Heart left ventricle (tissue), 16 donors: ENCODE measurements around the gene RWDD3. TPM values are rescaled to one million over a fixed set of nuclear protein-coding genes. Genes with fewer than 3 reads are reported as not detected.

Source experiments
- ATAC-seq, 4 donors: fragments of 200-7000 bp; cut with Tn5 transposase; one replicate each; pipeline ENCODE4 v1.9.1; 2020 to 2022; ENCODE audit warnings: moderate library complexity in 4 of 4, mild to moderate bottlenecking in 3 of 4, moderate number of reproducible peaks in 1 of 4
- DNase-seq, 5 donors: peaks; one replicate each; pipeline ENCODE4 v3.0.0-alpha.2; 2020
- H3K27ac ChIP-seq, 12 donors: fragments of 200-600 bp; sonication (generic) in 4 of 12; one replicate each; pipeline versions ENCODE4 v1.5.0 to v1.8.0; 2016 to 2022; ENCODE audit warnings: mild to moderate bottlenecking in 2 of 12
- H3K27me3 ChIP-seq, 9 donors: fragments of 200-600 bp; sonication (generic) in 2 of 9; one replicate each; pipeline versions ENCODE4 v1.5.1 to v1.8.0; 2016 to 2022; ENCODE audit warnings: mild to moderate bottlenecking in 3 of 9
- H3K36me3 ChIP-seq, 9 donors: fragments of 200-600 bp; sonication (generic) in 2 of 9; one replicate each; pipeline versions ENCODE4 v1.5.0 to v1.8.0; 2018 to 2022; ENCODE audit warnings: mild to moderate bottlenecking in 2 of 9
- H3K4me1 ChIP-seq, 12 donors: fragments of 200-600 bp; sonication (generic) in 4 of 12; one replicate each; pipeline versions ENCODE4 v1.5.0 to v1.8.0; 2016 to 2022; ENCODE audit warnings: mild to moderate bottlenecking in 3 of 12
- H3K4me3 ChIP-seq, 12 donors: fragments of 200-600 bp; sonication (generic) in 4 of 12; one replicate each; pipeline versions ENCODE4 v1.5.0 to v1.8.0; 2017 to 2022; ENCODE audit warnings: mild to moderate bottlenecking in 9 of 12, moderate library complexity in 4 of 12
- H3K9me3 ChIP-seq, 12 donors: fragments of 200-600 bp; sonication (generic) in 4 of 12; one replicate each; pipeline versions ENCODE4 v1.5.0 to v1.8.0; 2016 to 2022; ENCODE audit warnings: mild to moderate bottlenecking in 1 of 12
- CTCF ChIP-seq, 12 donors: fragments of 200-600 bp; sonication (generic) in 4 of 12; IDR thresholded peaks; one replicate each; pipeline versions ENCODE4 v1.5.0 to v1.8.0; 2018 to 2022; ENCODE audit warnings: antibody characterized with exemption in 12 of 12, mild to moderate bottlenecking in 5 of 12
- POLR2A ChIP-seq, 2 donors: fragments of 450-650 bp; IDR thresholded peaks; one replicate each; pipeline ENCODE4 v1.6.1; 2017; ENCODE audit warnings: antibody characterized with exemption in 2 of 2, mild to moderate bottlenecking in 2 of 2, moderate library complexity in 2 of 2
- WGBS, 4 donors: extraction: QIAGEN DNeasy Blood & Tissue Kit in 2 of 4; methylation state at CpG; one replicate each; pipeline versions ENCODE4 v1.1.5 to v1.1.7; 2013 to 2018; 5-methylcytosine and 5-hydroxymethylcytosine counted together
- intact Hi-C, 10 donors: fragments of 100-400 bp; cut with DNase I; formaldehyde crosslinking; loops; one replicate each; pipeline versions ENCODE4 v1.11.1 to v1.14.2; 2022
- polyA plus RNA-seq, 2 donors: library from polyadenylated mRNA; stranded (reverse); fragments of 200-250 nt; gene quantifications; one replicate each; pipeline ENCODE4 v1.2.3, GENCODE V29; 2013
- total RNA-seq, 9 donors: library from RNA; depleted of rRNA in 2 of 9; stranded (reverse); fragments of >200 nt in 2 of 9; fragmentation: NEBNext Ultra II Directional in 3 of 9; extraction: Animal tissue kit (Norgen Biotek cat#: 25700) in 3 of 9; gene quantifications; one replicate each; pipeline versions ENCODE4 v1.1.0 to v1.2.4, GENCODE V29; 2016 to 2023
- donor health status: ischemic (EF 13 %, LVEDD 7.1; RV severe dilation, severe dysfunction).
- donor health status: healthy with polysubstance abuse.
- donor health status: DM: no; HTN: yes; CAD: no.
- donor health status: DM: no; HTN: no; CAD: no.
- donor health status: ischemic (EF 25% LVEDD 6.9; RV normal size, moderate dysfunction).
- donor health status: ischemic (EF 25% LVEDD 5.7; RV mildly dilated, moderate dysfunction).
- donor health status: healthy.
- donor health status: DM: yes; HTN: yes; CAD: no.
- donor health status: ischemic (EF 35%, LVEDD 5.7; RV mildly dilated, moderate dysfunction).
- donor health status: nonischemic (EF 11% LVEDD 7.7; RV severe dilation, severe dysfunction).
- donor health status: DM: yes; HTN: yes; CAD: no.
- donor health status: PGD.
- donor health status: ischemic (EF 29% LVEDD 5.4; RV normal size, mild dysfunction).
- donor health status: nonischemic (EF 23%, LVEDD 6.1; RV moderate dilation, normal function).

RWDD3 gene
- total and polyA plus RNA-seq, 11 donors, result 8.9 to 41.1 (median 14.8) TPM

GRCh38 chr1:95252422-95252821 lies 18.4 kb downstream of the RWDD3 start:
- Histone ChIP-seq H3K27ac (no peak overlapping the region), H3K4me1 (peaks cover 0 to 22% (median 4%) of the 10 kb centered on the region in 12 donors), H3K36me3 (peaks cover 0 to 36% (median 11%) of the 10 kb centered on the region in 9 donors), H3K4me3 (no peak overlapping the region), H3K9me3 (peaks cover 0 to 8% (median 0%) of the 10 kb centered on the region in 12 donors), H3K27me3 (no peaks in the 10 kb centered on the region)
- DNase-seq, result no peak
- TF ChIP-seq CTCF (IDR thresholded peaks at IDR 0.05) (no peak), POLR2A (IDR thresholded peaks at IDR 0.05) (no peak)
- WGBS, 4 donors, result 89 to 97% (median 93%) methylated on average over 4 of the region's 4 CpGs
- intact Hi-C loops, result no loop called here
- no peak for ATAC-seq

- Histone ChIP-seq H3K4me1 (peaks cover 0 to 10% (median under 1%) of the 10 kb centered on the region in 12 donors), H3K4me3 (no peak overlapping the region), H3K27me3 (no peaks in the 10 kb centered on the region), H3K9me3 (peaks cover 0 to 8% (median 0%) of the 10 kb centered on the region in 12 donors), H3K36me3 (peaks cover 0 to 14% (median 10%) of the 10 kb centered on the region in 9 donors), H3K27ac (no peak overlapping the region)
- no peak for DNase-seq
- intact Hi-C loops, result no loop called here
- TF ChIP-seq POLR2A (IDR thresholded peaks at IDR 0.05) (no peak), CTCF (IDR thresholded peaks at IDR 0.05) (no peak)
- no peak for ATAC-seq
Measured at GRCh38 chr1:95254959-95255358, 20.9 kb downstream of the RWDD3 start.

GRCh38 chr1:95255826-95256225 lies 21.8 kb downstream of the RWDD3 start:
- TF ChIP-seq CTCF (IDR thresholded peaks at IDR 0.05), result no peak
- TF ChIP-seq POLR2A (IDR thresholded peaks at IDR 0.05), result no peak
- no peak overlapping the region for H3K4me3 ChIP-seq
- intact Hi-C loops, result no loop called here
- WGBS, 4 donors, result 80 to 96% (median 82%) methylated on average over 1 of the region's 1 CpG
- peaks cover 0 to 8% (median 0%) of the 10 kb centered on the region in 12 donors for H3K9me3 ChIP-seq
- peaks cover 0 to 14% (median 10%) of the 10 kb centered on the region in 9 donors for H3K36me3 ChIP-seq
- no peak overlapping the region for H3K27ac ChIP-seq
- no peaks in the 10 kb centered on the region for H3K27me3 ChIP-seq
- DNase-seq, result no peak
- ATAC-seq, result no peak
- H3K4me1 ChIP-seq, result peaks cover 0 to 1% (median 0%) of the 10 kb centered on the region in 12 donors

- Histone ChIP-seq H3K9me3 (peaks cover 0 to 8% (median 0%) of the 10 kb centered on the region in 12 donors), H3K4me1 (no peaks in the 10 kb centered on the region), H3K27me3 (no peaks in the 10 kb centered on the region), H3K36me3 (peaks cover 0 to 10% (median 2%) of the 10 kb centered on the region in 9 donors), H3K4me3 (no peak overlapping the region), H3K27ac (no peak overlapping the region)
- intact Hi-C loops, result no loop called here
- 89 to 95% (median 91%) methylated on average over 1 of the region's 1 CpG for WGBS, 4 donors
- DNase-seq (no peak), ATAC-seq (no peak)
- no peak for TF ChIP-seq POLR2A (IDR thresholded peaks at IDR 0.05)
- TF ChIP-seq CTCF (IDR thresholded peaks at IDR 0.05), result no peak
Measured at GRCh38 chr1:95257758-95258157, 23.7 kb downstream of the RWDD3 start.
